ENCODE data around the gene SCN5A. TPM values are rescaled to one million over a fixed set of nuclear protein-coding genes. Genes with fewer than 3 reads are reported as not detected.
"Not testable (repeated sequence)": the region's sequence is repeated elsewhere in the genome, so short reads cannot be mapped to it uniquely, and the experiment has no call there.

Gene SCN5A
- total RNA-seq, 1 donor from 2014 or later = 4.2 TPM

DNA sequence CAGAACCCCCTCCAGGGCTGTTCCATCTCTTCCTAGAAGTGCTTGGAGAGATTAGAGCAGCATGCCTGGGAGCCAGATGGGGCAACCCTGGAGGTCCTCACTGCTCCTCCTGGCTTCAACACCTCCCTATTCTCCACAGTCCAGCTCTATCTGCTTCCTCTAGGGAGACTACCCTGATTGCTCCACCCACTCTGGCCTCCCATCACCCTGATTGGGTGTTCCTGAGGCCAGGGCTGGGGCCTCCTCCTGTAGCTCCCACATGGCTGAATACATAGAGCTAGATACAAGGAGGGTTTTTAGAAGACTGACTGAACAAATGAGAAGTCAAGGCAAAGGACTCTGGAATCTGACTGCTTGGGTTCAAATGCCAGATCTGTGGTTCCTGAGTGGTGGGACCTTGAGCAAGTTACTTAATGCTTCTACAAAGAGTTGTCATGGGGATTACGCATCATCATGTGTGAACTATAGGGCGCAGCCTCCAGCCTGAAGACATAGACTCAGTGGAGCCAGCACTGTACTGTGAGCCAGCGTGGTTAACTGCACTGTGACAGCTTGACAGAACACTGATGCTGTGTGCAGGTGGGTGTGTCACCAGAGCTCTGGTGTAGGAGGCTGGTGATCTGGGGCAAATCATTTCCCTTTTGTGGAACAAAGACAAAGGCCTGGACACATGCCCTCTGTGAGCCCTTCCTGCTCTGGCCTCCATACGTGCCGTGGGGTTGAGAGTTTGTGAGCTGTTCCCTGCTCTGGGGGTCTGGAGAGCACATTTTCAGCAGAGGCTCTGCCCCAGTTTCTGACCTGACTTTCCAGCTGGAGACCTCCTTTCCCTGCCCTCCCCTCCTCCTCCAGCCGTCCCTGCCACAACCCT, 74.8 kb downstream of the SCN5A start:
- H3K4me1 Mint-ChIP-seq (ENCODE audit: low read depth) = no peaks in the 10 kb centered on the region
- peaks cover 5% of the 10 kb centered on the region for H3K27me3 Mint-ChIP-seq
- no peaks in the 10 kb centered on the region for H3K36me3 Mint-ChIP-seq (ENCODE audit: insufficient read depth)
- no peak overlapping the region for H3K4me3 Mint-ChIP-seq (ENCODE audit: low read depth)
- TF ChIP-seq, protein P1, sequence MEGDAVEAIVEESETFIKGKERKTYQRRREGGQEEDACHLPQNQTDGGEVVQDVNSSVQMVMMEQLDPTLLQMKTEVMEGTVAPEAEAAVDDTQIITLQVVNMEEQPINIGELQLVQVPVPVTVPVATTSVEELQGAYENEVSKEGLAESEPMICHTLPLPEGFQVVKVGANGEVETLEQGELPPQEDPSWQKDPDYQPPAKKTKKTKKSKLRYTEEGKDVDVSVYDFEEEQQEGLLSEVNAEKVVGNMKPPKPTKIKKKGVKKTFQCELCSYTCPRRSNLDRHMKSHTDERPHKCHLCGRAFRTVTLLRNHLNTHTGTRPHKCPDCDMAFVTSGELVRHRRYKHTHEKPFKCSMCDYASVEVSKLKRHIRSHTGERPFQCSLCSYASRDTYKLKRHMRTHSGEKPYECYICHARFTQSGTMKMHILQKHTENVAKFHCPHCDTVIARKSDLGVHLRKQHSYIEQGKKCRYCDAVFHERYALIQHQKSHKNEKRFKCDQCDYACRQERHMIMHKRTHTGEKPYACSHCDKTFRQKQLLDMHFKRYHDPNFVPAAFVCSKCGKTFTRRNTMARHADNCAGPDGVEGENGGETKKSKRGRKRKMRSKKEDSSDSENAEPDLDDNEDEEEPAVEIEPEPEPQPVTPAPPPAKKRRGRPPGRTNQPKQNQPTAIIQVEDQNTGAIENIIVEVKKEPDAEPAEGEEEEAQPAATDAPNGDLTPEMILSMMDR (IDR thresholded peaks at IDR 0.05; ENCODE audit: unreplicated experiment) = no peak
- DNase-seq (ENCODE audit: low spot score, unreplicated experiment) = peak; percentile 4
- peak overlapping the region; percentile 59 for H3K27ac Mint-ChIP-seq
- H3K9me3 Mint-ChIP-seq (ENCODE audit: low read depth) = peaks cover 4% of the 10 kb centered on the region

DNA sequence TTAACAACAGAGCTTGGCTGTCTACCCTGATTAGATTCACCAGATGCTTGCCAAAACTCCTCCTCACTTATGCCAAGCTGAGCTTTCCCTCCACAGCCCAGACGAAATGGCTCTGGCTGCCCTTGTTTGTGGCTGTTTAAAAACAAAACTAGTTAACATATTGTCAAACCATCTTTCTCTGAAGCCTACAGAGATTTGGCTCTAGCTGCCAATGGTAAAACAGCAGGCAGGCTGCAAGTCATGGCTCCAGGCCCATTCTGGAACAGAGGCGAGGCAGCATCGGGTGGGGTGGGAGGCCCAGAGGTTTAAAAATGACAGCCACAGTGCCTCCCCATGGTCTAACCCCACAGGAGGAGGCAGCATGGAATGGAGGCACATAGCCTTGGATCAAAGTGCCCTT, 75.9 kb downstream of the SCN5A start:
- Mint-ChIP-seq H3K9me3 (ENCODE audit: low read depth) (peaks cover 4% of the 10 kb centered on the region), H3K36me3 (ENCODE audit: insufficient read depth) (no peaks in the 10 kb centered on the region), H3K4me3 (ENCODE audit: low read depth) (no peak overlapping the region), H3K27ac (no peak overlapping the region), H3K4me1 (ENCODE audit: low read depth) (no peaks in the 10 kb centered on the region), H3K27me3 (peaks cover 5% of the 10 kb centered on the region)
- DNase-seq (ENCODE audit: low spot score, unreplicated experiment) = peak; percentile 3
- TF ChIP-seq, protein P1 (IDR thresholded peaks at IDR 0.05; ENCODE audit: unreplicated experiment) = no peak

DNA sequence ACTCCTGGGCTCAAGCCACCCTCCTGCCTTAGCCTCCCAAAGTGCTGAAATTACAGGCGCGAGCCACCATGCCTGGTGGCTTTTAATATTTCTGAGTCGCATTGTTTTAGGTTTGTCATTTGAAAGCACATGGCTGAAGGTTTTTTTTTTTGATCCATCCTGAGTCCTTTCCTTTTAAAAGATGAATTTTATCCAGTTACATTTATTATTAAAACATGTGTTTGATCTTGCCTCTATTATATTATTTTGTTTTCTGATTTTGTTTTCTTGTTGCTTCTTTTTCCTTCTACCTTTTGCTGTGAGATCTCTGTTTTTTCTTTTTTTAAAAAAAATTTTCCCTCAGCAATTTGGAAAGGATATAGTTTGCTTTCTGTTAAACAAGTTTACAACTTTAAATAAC, 76.4 kb downstream of the SCN5A start:
- DNase-seq (ENCODE audit: low spot score, unreplicated experiment) = no peak
- TF ChIP-seq, protein P1 (IDR thresholded peaks at IDR 0.05; ENCODE audit: unreplicated experiment) = no peak
- H3K9me3 Mint-ChIP-seq (ENCODE audit: low read depth) = peaks cover 4% of the 10 kb centered on the region
- H3K27me3 Mint-ChIP-seq = peaks cover 3% of the 10 kb centered on the region
- no peak overlapping the region for H3K4me3 Mint-ChIP-seq (ENCODE audit: low read depth)
- no peaks in the 10 kb centered on the region for H3K4me1 Mint-ChIP-seq (ENCODE audit: low read depth)
- H3K36me3 Mint-ChIP-seq (ENCODE audit: insufficient read depth) = no peaks in the 10 kb centered on the region
- no peak overlapping the region for H3K27ac Mint-ChIP-seq

DNA sequence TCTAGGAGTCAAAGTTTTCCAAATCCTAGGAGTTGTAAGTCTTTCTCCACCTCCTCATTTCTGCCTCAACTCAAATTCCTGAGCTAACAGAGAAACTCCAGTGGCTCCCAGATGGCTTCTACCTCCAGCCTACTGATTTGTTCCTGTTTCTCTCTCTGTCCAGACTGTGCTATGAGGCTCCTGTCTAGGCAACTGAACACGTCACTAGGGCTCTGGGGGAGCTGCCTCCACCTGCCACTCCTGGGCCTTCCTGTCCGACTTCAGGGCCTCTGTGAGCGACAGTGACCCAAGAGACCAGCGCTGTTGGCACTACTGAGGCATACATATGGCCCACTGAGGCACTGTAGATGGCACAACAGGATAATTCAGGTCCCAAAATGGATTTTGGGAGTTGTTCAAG, 82.0 kb downstream of the SCN5A start:
- Mint-ChIP-seq H3K4me1 (ENCODE audit: low read depth) (no peaks in the 10 kb centered on the region), H3K27ac (no peak overlapping the region), H3K4me3 (ENCODE audit: low read depth) (no peak overlapping the region), H3K36me3 (ENCODE audit: insufficient read depth) (no peaks in the 10 kb centered on the region), H3K9me3 (ENCODE audit: low read depth) (peaks cover 4% of the 10 kb centered on the region), H3K27me3 (no peaks in the 10 kb centered on the region)
- TF ChIP-seq, protein P1 (IDR thresholded peaks at IDR 0.05; ENCODE audit: unreplicated experiment) = no peak
- DNase-seq (ENCODE audit: low spot score, unreplicated experiment) = peak; percentile 1

DNA sequence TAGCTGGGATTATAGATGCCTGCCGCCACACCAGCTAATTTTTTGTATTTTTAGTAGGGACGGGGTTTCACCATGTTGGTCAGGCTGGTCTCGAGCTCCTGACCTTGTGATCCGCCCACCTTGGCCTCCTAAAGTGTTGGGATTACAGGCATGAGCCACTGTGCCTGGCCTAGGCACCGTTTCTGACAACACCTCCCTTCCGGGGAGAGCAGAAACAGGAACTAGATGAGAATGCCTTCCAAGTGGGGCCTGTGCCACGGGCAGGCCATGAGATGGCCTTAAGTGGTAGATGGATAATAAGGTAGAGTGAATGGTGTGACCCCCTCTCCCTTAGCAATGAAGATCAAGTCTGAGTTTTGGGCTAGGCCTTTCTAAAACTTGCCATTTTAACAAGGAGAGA, 82.7 kb downstream of the SCN5A start:
- not testable (repeated sequence) for H3K27ac Mint-ChIP-seq; H3K9me3 Mint-ChIP-seq (ENCODE audit: low read depth); H3K36me3 Mint-ChIP-seq (ENCODE audit: insufficient read depth); H3K4me3 Mint-ChIP-seq (ENCODE audit: low read depth); DNase-seq (ENCODE audit: low spot score, unreplicated experiment); H3K27me3 Mint-ChIP-seq; H3K4me1 Mint-ChIP-seq (ENCODE audit: low read depth)

DNA sequence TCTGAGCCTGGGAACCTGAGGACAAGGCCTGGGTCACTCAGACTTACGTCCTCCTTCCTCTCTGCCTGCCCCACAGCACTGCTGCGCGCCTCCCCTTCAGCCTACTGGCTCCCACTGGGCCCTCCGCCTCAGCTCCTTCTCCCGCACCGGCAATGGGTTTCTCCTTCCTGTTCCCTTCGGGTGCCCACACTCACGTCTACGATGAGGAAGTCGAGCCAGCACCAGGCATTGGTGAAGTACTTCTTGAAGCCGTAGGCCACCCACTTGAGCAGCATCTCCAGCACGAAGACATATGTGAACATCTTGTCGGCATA, 83.3 kb downstream of the SCN5A start:
- TF ChIP-seq, protein P1 (IDR thresholded peaks at IDR 0.05; ENCODE audit: unreplicated experiment) = no peak
- Mint-ChIP-seq H3K9me3 (ENCODE audit: low read depth) (peaks cover 4% of the 10 kb centered on the region), H3K4me3 (ENCODE audit: low read depth) (no peak overlapping the region), H3K36me3 (ENCODE audit: insufficient read depth) (no peaks in the 10 kb centered on the region), H3K27me3 (no peaks in the 10 kb centered on the region), H3K4me1 (ENCODE audit: low read depth) (no peaks in the 10 kb centered on the region), H3K27ac (no peak overlapping the region)
- no peak for DNase-seq (ENCODE audit: low spot score, unreplicated experiment)
